CD4-positive, alpha-beta T cell (primary cell): ENCODE data around the gene SAG. TPM values are rescaled to one million over a fixed set of nuclear protein-coding genes. Genes with fewer than 3 reads are reported as not detected.
A peak's percentile ranks its signal among the peaks of the same experiment; 100 is the strongest.

ENCODE experiments used
- ATAC-seq: fragments of 200-7000 bp; cut with Tn5 transposase; one replicate; pipeline ENCODE4 v1.10.0; 2022; ENCODE audit warnings: mild to moderate bottlenecking; ENCODE audit not compliant: poor library complexity
- CTCF ChIA-PET: fragments of 350-600 bp; sonication (Branson Sonifier 250); formaldehyde crosslinking; loops from one replicate; lab custom pipeline; 2021; ENCODE audit warnings: antibody characterized with exemption, inconsistent platforms; lab: Charles Lee
- POLR2A ChIA-PET: fragments of 350-600 bp; sonication (Branson Sonifier 250); formaldehyde crosslinking; loops from one replicate; lab custom pipeline; 2021; ENCODE audit warnings: antibody characterized with exemption, inconsistent platforms; lab: Charles Lee
- DNase-seq, 14 experiments: peaks; one replicate each; pipeline ENCODE4 v3.0.0-alpha.2; 2013 to 2020; ENCODE audit warnings: mixed read lengths in 2 of 14
- H3K27ac ChIP-seq, 2 donors: one replicate each; pipeline versions ENCODE4 v1.5.1 to v1.7.0; 2013; ENCODE audit warnings: low read length in 2 of 2, low read depth in 1 of 2, mild to moderate bottlenecking in 1 of 2
- H3K27me3 ChIP-seq, 2 experiments: 1 replicate in 1 of 2; 2 replicates in 1 of 2; pipeline versions ENCODE4 v1.6.1 to v1.7.0; 2013; ENCODE audit warnings: low read length in 2 of 2, control low read depth in 1 of 2, mild to moderate bottlenecking in 1 of 2, moderate library complexity in 1 of 2; ENCODE audit not compliant: insufficient read depth in 2 of 2, control insufficient read depth in 1 of 2
- H3K36me3 ChIP-seq: one replicate; pipeline ENCODE4 v1.6.1; 2013; ENCODE audit warnings: low read length, control low read depth; ENCODE audit not compliant: insufficient read depth
- H3K4me1 ChIP-seq: one replicate; pipeline ENCODE4 v1.6.1; 2013; ENCODE audit warnings: low read length, control low read depth; ENCODE audit not compliant: insufficient read depth
- H3K4me3 ChIP-seq: one replicate; pipeline ENCODE4 v1.5.1; 2013; ENCODE audit warnings: mild to moderate bottlenecking, low read length, moderate library complexity
- H3K9me3 ChIP-seq, 2 experiments: 1 replicate in 1 of 2; 2 replicates in 1 of 2; pipeline versions ENCODE4 v1.6.1 to v1.7.0; 2013; ENCODE audit warnings: low read length in 2 of 2, mild to moderate bottlenecking in 2 of 2, control low read depth in 1 of 2, moderate library complexity in 1 of 2; ENCODE audit not compliant: control insufficient read depth in 1 of 2, insufficient read depth in 1 of 2
- H3K27ac Mint-ChIP-seq: one replicate; pipeline ENCODE4 v1.8.0; 2020; ENCODE audit warnings: mixed read lengths
- H3K27me3 Mint-ChIP-seq: one replicate; pipeline ENCODE4 v1.8.0; 2021; ENCODE audit warnings: mixed read lengths
- H3K36me3 Mint-ChIP-seq: one replicate; pipeline ENCODE4 v1.8.0; 2021; ENCODE audit warnings: low read depth, mixed read lengths
- H3K4me1 Mint-ChIP-seq: one replicate; pipeline ENCODE4 v1.8.0; 2021; ENCODE audit warnings: low read depth, mixed read lengths
- H3K4me3 Mint-ChIP-seq: one replicate; pipeline ENCODE4 v1.8.0; 2020; ENCODE audit warnings: mild to moderate bottlenecking, mixed read lengths
- H3K9me3 Mint-ChIP-seq: one replicate; pipeline ENCODE4 v1.8.0; 2020; ENCODE audit warnings: mixed read lengths
- CTCF ChIP-seq: fragments of 200-600 bp; IDR thresholded peaks from one replicate; pipeline ENCODE4 v1.8.0; 2022; ENCODE audit warnings: antibody characterized with exemption, mild to moderate bottlenecking
- intact Hi-C, 2 experiments: fragments of 100-400 bp; cut with DNase I in 1 of 2; cut with micrococcal nuclease in 1 of 2; formaldehyde crosslinking; loops; one replicate each; pipeline versions ENCODE4 v1.15.1 to v1.9.0; 2023 to 2025; cut with DNase I, micrococcal nuclease
- total RNA-seq, 174 experiments: library from RNA in 2 of 174; stranded (reverse) in 2 of 174; gene quantifications; one replicate each; pipeline ENCODE4 v1.2.3 and lab custom pipeline; 2021 to 2026

SAG gene
- total RNA-seq, 2 experiments from 2014 or later: 0.03 to 0.22 TPM

DNA sequence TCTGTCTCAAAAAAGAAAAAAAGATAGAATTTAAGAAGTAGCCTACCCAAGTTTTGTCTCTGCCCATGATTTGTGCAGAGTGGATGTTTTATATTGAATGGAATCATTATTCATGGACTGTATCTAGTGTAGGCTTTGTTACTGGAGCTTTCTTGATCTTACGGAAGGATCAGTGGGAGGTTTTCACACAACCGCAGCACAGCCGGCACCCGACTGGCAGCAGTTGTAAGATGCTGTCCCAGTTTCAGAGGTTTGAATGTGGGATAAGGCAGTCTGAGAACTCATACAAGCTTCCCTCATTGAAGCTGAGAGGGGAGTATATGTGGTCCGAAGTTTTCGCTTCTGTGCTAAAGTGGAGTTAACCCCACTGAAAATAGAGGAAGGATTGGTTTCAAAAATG, 19.7 kb upstream of the SAG start:
- Mint-ChIP-seq H3K9me3 (no peaks in the 10 kb centered on the region), H3K36me3 (peaks cover 95% of the 10 kb centered on the region), H3K27me3 (no peaks in the 10 kb centered on the region), H3K27ac (peak overlapping the region; percentile 21), H3K4me3 (no peak overlapping the region), H3K4me1 (peaks cover 12% of the 10 kb centered on the region)
- intact Hi-C loops: loop anchor here in 1 of 2 experiments (10.0 kb wide), 1 partner anchor 157 kb away; no protein-coding TSS in a partner anchor
- Histone ChIP-seq H3K9me3 (no peaks in the 10 kb centered on the region), H3K4me1 (no peaks in the 10 kb centered on the region), H3K27ac (peak overlapping the region in 1 of 2 donors; percentile 19), H3K4me3 (no peak overlapping the region), H3K36me3 (peaks cover 93% of the 10 kb centered on the region), H3K27me3 (no peaks in the 10 kb centered on the region)
- no peak for ATAC-seq
- POLR2A ChIA-PET: interaction anchor here (1.9 to 2.6 kb wide), 2 partner anchors 20 to 43 kb away, joined by 6 to 12 read pairs; no protein-coding TSS in a partner anchor
- CTCF ChIA-PET: no interaction called here
- TF ChIP-seq CTCF: no peak
- DNase-seq: no peak

DNA sequence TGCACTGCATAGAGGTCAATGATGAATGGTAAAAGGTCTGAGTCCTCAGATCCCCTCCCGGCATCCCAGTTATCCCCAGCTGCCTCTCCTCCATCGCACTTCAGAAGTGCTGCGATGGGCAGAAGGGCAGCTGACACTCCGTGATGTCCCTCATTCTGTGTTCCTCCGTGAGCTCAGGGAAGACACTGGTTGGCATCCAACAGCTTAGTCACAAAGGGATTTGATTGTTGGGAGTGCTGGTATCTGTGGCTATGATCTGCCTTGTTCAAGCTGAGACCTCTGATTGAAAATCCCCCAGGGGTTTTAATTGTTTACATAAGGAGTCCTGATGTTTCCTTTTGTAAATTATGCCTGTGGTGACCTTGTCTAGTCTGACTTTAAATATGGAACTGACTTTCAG, 19.0 kb upstream of the SAG start:
- Histone ChIP-seq H3K27me3 (no peaks in the 10 kb centered on the region), H3K27ac (no peak overlapping the region), H3K4me3 (no peak overlapping the region), H3K4me1 (no peaks in the 10 kb centered on the region), H3K9me3 (no peaks in the 10 kb centered on the region), H3K36me3 (peaks cover 93% of the 10 kb centered on the region)
- Mint-ChIP-seq H3K27me3 (no peaks in the 10 kb centered on the region), H3K36me3 (peaks cover 95% of the 10 kb centered on the region), H3K4me1 (peaks cover 10% of the 10 kb centered on the region), H3K4me3 (no peak overlapping the region), H3K27ac (peak overlapping the region; percentile 42), H3K9me3 (no peaks in the 10 kb centered on the region)
- TF ChIP-seq CTCF: no peak
- intact Hi-C loops: loop anchor here in 1 of 2 experiments (10.0 kb wide), 1 partner anchor 156 kb away; no protein-coding TSS in a partner anchor
- CTCF ChIA-PET: no interaction called here
- no peak for DNase-seq
- POLR2A ChIA-PET: interaction anchor here (1.9 to 2.6 kb wide), 2 partner anchors 21 to 43 kb away, joined by 6 to 12 read pairs; no protein-coding TSS in a partner anchor
- no peak for ATAC-seq

DNA sequence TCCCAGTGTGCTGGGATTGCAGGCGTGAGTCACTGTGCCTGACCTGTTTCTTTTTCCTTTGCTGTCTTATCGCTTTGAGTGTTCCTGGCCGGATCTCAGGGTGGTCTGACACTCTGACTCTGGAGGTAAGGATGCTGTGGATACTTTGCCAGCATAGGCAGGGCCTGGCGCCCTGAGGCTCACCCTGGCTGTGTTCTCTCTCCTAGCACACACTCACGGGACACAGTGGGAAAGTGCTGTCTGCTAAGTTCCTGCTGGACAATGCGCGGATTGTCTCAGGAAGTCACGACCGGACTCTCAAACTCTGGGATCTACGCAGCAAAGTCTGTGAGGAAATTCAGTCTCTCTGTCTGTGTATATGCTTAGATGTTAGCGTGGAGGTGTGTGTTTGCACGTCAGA, 18.0 kb upstream of the SAG start:
- ATAC-seq: no peak
- H3K4me1 ChIP-seq: no peaks in the 10 kb centered on the region
- Mint-ChIP-seq H3K4me1 (peaks cover 10% of the 10 kb centered on the region), H3K4me3 (no peak overlapping the region), H3K27me3 (no peaks in the 10 kb centered on the region), H3K36me3 (peaks cover 100% of the 10 kb centered on the region), H3K27ac (peak overlapping the region; percentile 37), H3K9me3 (no peaks in the 10 kb centered on the region)
- POLR2A ChIA-PET: interaction anchor here (0.6 kb wide), 1 partner anchor 14 kb away, joined by 4 read pairs; no protein-coding TSS in a partner anchor
- no peaks in the 10 kb centered on the region for H3K27me3 ChIP-seq
- CTCF ChIA-PET: no interaction called here
- DNase-seq: no peak
- no peak for TF ChIP-seq CTCF
- H3K4me3 ChIP-seq: no peak overlapping the region
- no peak overlapping the region for H3K27ac ChIP-seq
- intact Hi-C loops: loop anchor here in 1 of 2 experiments (5.0 to 10.0 kb wide), 2 partner anchors 63 to 155 kb away; partner anchors contain the start of gene DGKD
- peaks cover 96% of the 10 kb centered on the region for H3K36me3 ChIP-seq
- H3K9me3 ChIP-seq: no peaks in the 10 kb centered on the region
